Stimulated activated CD8-positive, alpha-beta memory T cell treated with anti-CD3 and anti-CD28 coated beads, Interleukin-2, amount 100 ng/mL, for 1 hour (primary cell): ENCODE measurements around the gene AGBL1.

ENCODE experiments used
- DNase-seq, 2 donors: peaks; one replicate each; pipeline ENCODE4 v3.0.0-alpha.2; 2020; ENCODE audit warnings: low read depth in 2 of 2

The AGBL1 gene

GRCh38 chr15:86163816-86164215, 84.1 kb downstream of the AGBL1 start:
- no peak for DNase-seq

GRCh38 chr15:86164232-86164898, 84.7 kb downstream of the AGBL1 start:
- no peak for DNase-seq

- DNase-seq = no peak
These were observed 85.9 kb downstream of the AGBL1 start for GRCh38 chr15:86165265-86166211.

GRCh38 chr15:86167841-86168240, 88.2 kb downstream of the AGBL1 start:
- DNase-seq = no peak

- DNase-seq = no peak
These were observed 99.2 kb downstream of the AGBL1 start for GRCh38 chr15:86178845-86179244.

GRCh38 chr15:86183596-86184491, 104.2 kb downstream of the AGBL1 start:
- no peak for DNase-seq

GRCh38 chr15:86193716-86194380, 114.2 kb downstream of the AGBL1 start:
- no peak for DNase-seq

GRCh38 chr15:86197770-86198169, 118.1 kb downstream of the AGBL1 start:
- DNase-seq = no peak

- DNase-seq = no peak
These were observed 119.9 kb downstream of the AGBL1 start for GRCh38 chr15:86199467-86200145.

- no peak for DNase-seq
These were observed 121.8 kb downstream of the AGBL1 start for GRCh38 chr15:86201313-86202008.

- no peak for DNase-seq
These were observed 123.8 kb downstream of the AGBL1 start for GRCh38 chr15:86203462-86203861.

- no peak for DNase-seq
These were observed 125.4 kb downstream of the AGBL1 start for GRCh38 chr15:86205096-86205495.

- no peak for DNase-seq
These were observed 133.7 kb downstream of the AGBL1 start for GRCh38 chr15:86213420-86213819.

- DNase-seq = no peak
These were observed 134.2 kb downstream of the AGBL1 start for GRCh38 chr15:86213888-86214287.

- DNase-seq = no peak
These were observed 141.4 kb downstream of the AGBL1 start for GRCh38 chr15:86221119-86221518.

GRCh38 chr15:86229306-86229705, 149.6 kb downstream of the AGBL1 start:
- no peak for DNase-seq

GRCh38 chr15:86229936-86230335, 150.3 kb downstream of the AGBL1 start:
- DNase-seq = no peak

- no peak for DNase-seq
These were observed 152.4 kb downstream of the AGBL1 start for GRCh38 chr15:86231864-86232721.

GRCh38 chr15:86235667-86236066, 156.0 kb downstream of the AGBL1 start:
- DNase-seq = no peak
